GM19099 (cell line): Measurements from ENCODE around the gene STK38.

Experiments used
- POLR2A ChIP-seq: IDR thresholded peaks from 3 replicates; pipeline ENCODE4 v1.6.1; 2011; ENCODE audit warnings: low read depth; ENCODE audit not compliant: insufficient read length; ENCODE audit errors: extremely low read depth

The STK38 gene

GRCh38 chr6:36484736-36485135 lies 62.5 kb downstream of the STK38 start:
- no peak for TF ChIP-seq POLR2A

- TF ChIP-seq POLR2A: no peak
Measured at GRCh38 chr6:36479256-36479655, 68.0 kb downstream of the STK38 start.

- TF ChIP-seq POLR2A: no peak
Measured at GRCh38 chr6:36478051-36478526, 69.2 kb downstream of the STK38 start.

GRCh38 chr6:36469946-36470345 lies 77.3 kb downstream of the STK38 start:
- no peak for TF ChIP-seq POLR2A

GRCh38 chr6:36469148-36469661 lies 78.1 kb downstream of the STK38 start:
- TF ChIP-seq POLR2A: no peak

GRCh38 chr6:36467625-36468024 lies 79.7 kb downstream of the STK38 start:
- no peak for TF ChIP-seq POLR2A

GRCh38 chr6:36464233-36464632 lies 83.0 kb downstream of the STK38 start:
- no peak for TF ChIP-seq POLR2A

- TF ChIP-seq POLR2A: no peak
Measured at GRCh38 chr6:36463676-36464075, 83.6 kb downstream of the STK38 start.

GRCh38 chr6:36461646-36462045 lies 85.6 kb downstream of the STK38 start:
- no peak for TF ChIP-seq POLR2A

- TF ChIP-seq POLR2A: no peak
Measured at GRCh38 chr6:36460916-36461315, 86.4 kb downstream of the STK38 start.

- TF ChIP-seq POLR2A: no peak
Measured at GRCh38 chr6:36459501-36459900, 87.8 kb downstream of the STK38 start.

- TF ChIP-seq POLR2A: no peak
Measured at GRCh38 chr6:36455486-36456027, 91.7 kb downstream of the STK38 start.

GRCh38 chr6:36445621-36446020 lies 101.7 kb downstream of the STK38 start:
- no peak for TF ChIP-seq POLR2A

GRCh38 chr6:36444470-36444869 lies 102.8 kb downstream of the STK38 start:
- TF ChIP-seq POLR2A: no peak
